HCT116 (cell line): ENCODE data around the gene RMND5A.

Experiments used
- CEBPB ChIP-seq: IDR thresholded peaks from 2 replicates; pipeline ENCODE4 v1.6.1; 2012; ENCODE audit warnings: low read depth
- EGR1 ChIP-seq: IDR thresholded peaks from 2 replicates; pipeline ENCODE4 v1.6.1; 2012; ENCODE audit warnings: low read depth
- ELF1 ChIP-seq: IDR thresholded peaks from 2 replicates; pipeline ENCODE4 v1.6.1; 2012; ENCODE audit warnings: low read depth, borderline replicate concordance
- JUND ChIP-seq: IDR thresholded peaks from 2 replicates; pipeline ENCODE4 v1.6.1; 2012
- POLR2A ChIP-seq: IDR thresholded peaks from 2 replicates; pipeline ENCODE4 v1.7.0; 2011; ENCODE audit warnings: borderline replicate concordance; ENCODE audit not compliant: insufficient read depth, insufficient read length; ENCODE audit errors: extremely low read depth
- RAD21 ChIP-seq: IDR thresholded peaks from 2 replicates; pipeline ENCODE4 v1.6.1; 2012; ENCODE audit warnings: low read depth, mild to moderate bottlenecking
- SIN3A ChIP-seq: IDR thresholded peaks from 2 replicates; pipeline ENCODE4 v1.6.1; 2012; ENCODE audit warnings: low read depth
- SP1 ChIP-seq: IDR thresholded peaks from 2 replicates; pipeline ENCODE4 v1.6.1; 2012; ENCODE audit warnings: low read depth
- SRF ChIP-seq: IDR thresholded peaks from 2 replicates; pipeline ENCODE4 v1.6.1; 2012; ENCODE audit warnings: low read depth
- YY1 ChIP-seq: IDR thresholded peaks from 2 replicates; pipeline ENCODE4 v1.6.1; 2011; ENCODE audit warnings: low read length, low read depth, moderate library complexity, mild to moderate bottlenecking; ENCODE audit not compliant: insufficient replicate concordance; ENCODE audit errors: extremely low read depth
- ZNF274 ChIP-seq: fragments of 200-500 bp; sonication (Bioruptor generic); IDR thresholded peaks from 2 replicates; pipeline ENCODE4 v1.6.1; 2014; ENCODE audit warnings: mild to moderate bottlenecking, low read depth, low read length, inconsistent platforms
- TF ChIP-seq, protein P1 (sequence below), 3 experiments: fragments of 200-600 bp in 1 of 3; sonication (generic) in 1 of 3; IDR thresholded peaks in 2 of 3; conservative IDR thresholded peaks in 1 of 3; 2 replicates each; pipeline ENCODE4 v1.5.1; 2012 to 2017; ENCODE audit warnings: low read depth in 2 of 3, low read length in 2 of 3, antibody characterized with exemption in 1 of 3, borderline replicate concordance in 1 of 3, control low read depth in 1 of 3, mild to moderate bottlenecking in 1 of 3, mixed read lengths in 1 of 3, mixed run types in 1 of 3, moderate library complexity in 1 of 3; ENCODE audit not compliant: insufficient read depth in 1 of 3
- TF ChIP-seq, protein P2 (sequence below): IDR thresholded peaks from 2 replicates; pipeline ENCODE4 v1.6.1; 2012; ENCODE audit warnings: low read depth
- TF ChIP-seq, protein P3 (sequence below): IDR thresholded peaks from 2 replicates; pipeline ENCODE4 v1.6.1; 2012

DNA sequence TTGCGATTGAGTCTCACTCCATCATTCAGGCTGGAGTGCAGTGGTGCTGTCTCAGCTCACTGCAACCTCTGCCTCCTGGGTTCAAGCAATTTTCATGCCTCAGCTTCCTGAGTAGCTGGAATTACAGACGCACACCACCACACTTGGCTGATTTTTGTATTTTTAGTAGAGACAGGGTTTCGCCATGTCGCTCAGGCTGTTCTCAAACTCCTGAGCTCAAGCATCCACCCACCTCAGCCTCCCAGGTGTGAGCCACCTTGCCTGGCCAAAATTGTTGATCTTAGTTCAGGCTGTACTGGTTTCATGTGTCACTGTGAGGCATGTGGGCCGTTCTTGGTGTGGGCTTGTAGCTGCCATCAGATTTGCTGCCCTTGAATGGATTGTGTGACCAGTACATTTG is 52.5 kb downstream of the RMND5A start:
- TF ChIP-seq RAD21, result no peak
- no peak for TF ChIP-seq SIN3A
- TF ChIP-seq, protein P1, sequence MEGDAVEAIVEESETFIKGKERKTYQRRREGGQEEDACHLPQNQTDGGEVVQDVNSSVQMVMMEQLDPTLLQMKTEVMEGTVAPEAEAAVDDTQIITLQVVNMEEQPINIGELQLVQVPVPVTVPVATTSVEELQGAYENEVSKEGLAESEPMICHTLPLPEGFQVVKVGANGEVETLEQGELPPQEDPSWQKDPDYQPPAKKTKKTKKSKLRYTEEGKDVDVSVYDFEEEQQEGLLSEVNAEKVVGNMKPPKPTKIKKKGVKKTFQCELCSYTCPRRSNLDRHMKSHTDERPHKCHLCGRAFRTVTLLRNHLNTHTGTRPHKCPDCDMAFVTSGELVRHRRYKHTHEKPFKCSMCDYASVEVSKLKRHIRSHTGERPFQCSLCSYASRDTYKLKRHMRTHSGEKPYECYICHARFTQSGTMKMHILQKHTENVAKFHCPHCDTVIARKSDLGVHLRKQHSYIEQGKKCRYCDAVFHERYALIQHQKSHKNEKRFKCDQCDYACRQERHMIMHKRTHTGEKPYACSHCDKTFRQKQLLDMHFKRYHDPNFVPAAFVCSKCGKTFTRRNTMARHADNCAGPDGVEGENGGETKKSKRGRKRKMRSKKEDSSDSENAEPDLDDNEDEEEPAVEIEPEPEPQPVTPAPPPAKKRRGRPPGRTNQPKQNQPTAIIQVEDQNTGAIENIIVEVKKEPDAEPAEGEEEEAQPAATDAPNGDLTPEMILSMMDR (IDR thresholded peaks at IDR 0.05 in 2 of 3, conservative IDR thresholded peaks at IDR 0.05 in 1 of 3; ENCODE audit: borderline replicate concordance in 1 of 3, insufficient read depth in 1 of 3, low read depth in 2 of 3, low read length in 2 of 3), result no peak
- no peak for TF ChIP-seq ELF1
- no peak for TF ChIP-seq POLR2A
- TF ChIP-seq, protein P2, sequence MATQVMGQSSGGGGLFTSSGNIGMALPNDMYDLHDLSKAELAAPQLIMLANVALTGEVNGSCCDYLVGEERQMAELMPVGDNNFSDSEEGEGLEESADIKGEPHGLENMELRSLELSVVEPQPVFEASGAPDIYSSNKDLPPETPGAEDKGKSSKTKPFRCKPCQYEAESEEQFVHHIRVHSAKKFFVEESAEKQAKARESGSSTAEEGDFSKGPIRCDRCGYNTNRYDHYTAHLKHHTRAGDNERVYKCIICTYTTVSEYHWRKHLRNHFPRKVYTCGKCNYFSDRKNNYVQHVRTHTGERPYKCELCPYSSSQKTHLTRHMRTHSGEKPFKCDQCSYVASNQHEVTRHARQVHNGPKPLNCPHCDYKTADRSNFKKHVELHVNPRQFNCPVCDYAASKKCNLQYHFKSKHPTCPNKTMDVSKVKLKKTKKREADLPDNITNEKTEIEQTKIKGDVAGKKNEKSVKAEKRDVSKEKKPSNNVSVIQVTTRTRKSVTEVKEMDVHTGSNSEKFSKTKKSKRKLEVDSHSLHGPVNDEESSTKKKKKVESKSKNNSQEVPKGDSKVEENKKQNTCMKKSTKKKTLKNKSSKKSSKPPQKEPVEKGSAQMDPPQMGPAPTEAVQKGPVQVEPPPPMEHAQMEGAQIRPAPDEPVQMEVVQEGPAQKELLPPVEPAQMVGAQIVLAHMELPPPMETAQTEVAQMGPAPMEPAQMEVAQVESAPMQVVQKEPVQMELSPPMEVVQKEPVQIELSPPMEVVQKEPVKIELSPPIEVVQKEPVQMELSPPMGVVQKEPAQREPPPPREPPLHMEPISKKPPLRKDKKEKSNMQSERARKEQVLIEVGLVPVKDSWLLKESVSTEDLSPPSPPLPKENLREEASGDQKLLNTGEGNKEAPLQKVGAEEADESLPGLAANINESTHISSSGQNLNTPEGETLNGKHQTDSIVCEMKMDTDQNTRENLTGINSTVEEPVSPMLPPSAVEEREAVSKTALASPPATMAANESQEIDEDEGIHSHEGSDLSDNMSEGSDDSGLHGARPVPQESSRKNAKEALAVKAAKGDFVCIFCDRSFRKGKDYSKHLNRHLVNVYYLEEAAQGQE, result no peak
- no peak for TF ChIP-seq ZNF274
- no peak for TF ChIP-seq SRF
- TF ChIP-seq CEBPB, result no peak
- no peak for TF ChIP-seq SP1
- no peak for TF ChIP-seq JUND
- no peak for TF ChIP-seq YY1
- TF ChIP-seq, protein P3, sequence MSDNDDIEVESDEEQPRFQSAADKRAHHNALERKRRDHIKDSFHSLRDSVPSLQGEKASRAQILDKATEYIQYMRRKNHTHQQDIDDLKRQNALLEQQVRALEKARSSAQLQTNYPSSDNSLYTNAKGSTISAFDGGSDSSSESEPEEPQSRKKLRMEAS, result no peak
- TF ChIP-seq EGR1, result no peak
